ENCODE results near the gene RDH12. TPM values are rescaled to one million over a fixed set of nuclear protein-coding genes. Genes with fewer than 3 reads are reported as not detected.

The RDH12 gene
- total RNA-seq, 3 donors from 2014 or later (not counting 1 experiment from before 2014, with no cell fraction given) = not detected

GRCh38 chr14:67695394-67695949 is 6.2 kb upstream of the RDH12 start, which contains the start of gene RDH11:
RDH11 (minus strand) TSS chr14:67695764; CDS start chr14:67695703, 61 bp downstream.
- peaks cover 9% of the 10 kb centered on the region for H3K4me1 ChIP-seq (ENCODE audit: control insufficient read depth, insufficient read depth, low read length)
- H3K4me1 Mint-ChIP-seq = peaks cover 16 to 18% of the 10 kb centered on the region in 2 donors
- TF ChIP-seq, protein P1, sequence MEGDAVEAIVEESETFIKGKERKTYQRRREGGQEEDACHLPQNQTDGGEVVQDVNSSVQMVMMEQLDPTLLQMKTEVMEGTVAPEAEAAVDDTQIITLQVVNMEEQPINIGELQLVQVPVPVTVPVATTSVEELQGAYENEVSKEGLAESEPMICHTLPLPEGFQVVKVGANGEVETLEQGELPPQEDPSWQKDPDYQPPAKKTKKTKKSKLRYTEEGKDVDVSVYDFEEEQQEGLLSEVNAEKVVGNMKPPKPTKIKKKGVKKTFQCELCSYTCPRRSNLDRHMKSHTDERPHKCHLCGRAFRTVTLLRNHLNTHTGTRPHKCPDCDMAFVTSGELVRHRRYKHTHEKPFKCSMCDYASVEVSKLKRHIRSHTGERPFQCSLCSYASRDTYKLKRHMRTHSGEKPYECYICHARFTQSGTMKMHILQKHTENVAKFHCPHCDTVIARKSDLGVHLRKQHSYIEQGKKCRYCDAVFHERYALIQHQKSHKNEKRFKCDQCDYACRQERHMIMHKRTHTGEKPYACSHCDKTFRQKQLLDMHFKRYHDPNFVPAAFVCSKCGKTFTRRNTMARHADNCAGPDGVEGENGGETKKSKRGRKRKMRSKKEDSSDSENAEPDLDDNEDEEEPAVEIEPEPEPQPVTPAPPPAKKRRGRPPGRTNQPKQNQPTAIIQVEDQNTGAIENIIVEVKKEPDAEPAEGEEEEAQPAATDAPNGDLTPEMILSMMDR (IDR thresholded peaks at IDR 0.05) = no peak
- H3K36me3 Mint-ChIP-seq = peaks cover 13% of the 10 kb centered on the region
- no peaks in the 10 kb centered on the region for H3K27me3 ChIP-seq (ENCODE audit: control insufficient read depth, insufficient read depth, low read length)
- no peaks in the 10 kb centered on the region for H3K9me3 Mint-ChIP-seq
- peaks cover 14% of the 10 kb centered on the region for H3K36me3 ChIP-seq (ENCODE audit: control insufficient read depth, insufficient read depth, low read length)
- DNase-seq (peak; percentile 58 to 92), ATAC-seq (peak; percentile 91 to 94 (median 92))
- peak within 1 kb of the TSS; percentile 96 for H3K4me3 Mint-ChIP-seq
- H3K27ac Mint-ChIP-seq = peak within 1 kb of the TSS; percentile 94 to 99
- H3K27me3 Mint-ChIP-seq (ENCODE audit: low read depth in 2 of 2) = no peaks in the 10 kb centered on the region
- intact Hi-C loops (cut with micrococcal nuclease) = loop anchor here (1.0 to 2.0 kb wide), 2 partner anchors 21 to 77 kb away; partner anchors contain the start of genes ARG2 and VTI1B
- H3K27ac ChIP-seq (ENCODE audit: low read length) = peak within 1 kb of the TSS; percentile 82
- H3K4me3 ChIP-seq (ENCODE audit: low read length) = peak within 1 kb of the TSS; percentile 95
- WGBS (ENCODE audit: insufficient coverage) = under 1% methylated on average over 25 of the region's 25 CpGs
- H3K9me3 ChIP-seq (ENCODE audit: control insufficient read depth, insufficient read depth, low read length) = no peaks in the 10 kb centered on the region

- Mint-ChIP-seq H3K9me3 (no peaks in the 10 kb centered on the region), H3K36me3 (peaks cover 4% of the 10 kb centered on the region), H3K4me1 (peaks cover 15 to 18% of the 10 kb centered on the region in 2 donors), H3K4me3 (peak overlapping the region; percentile 61), H3K27ac (no peak overlapping the region), H3K27me3 (ENCODE audit: low read depth in 2 of 2) (no peaks in the 10 kb centered on the region)
- TF ChIP-seq, protein P1 (IDR thresholded peaks at IDR 0.05) = no peak
- intact Hi-C loops (cut with micrococcal nuclease) = no loop called here
- DNase-seq (no peak), ATAC-seq (no peak)
- H3K9me3 ChIP-seq (ENCODE audit: control insufficient read depth, insufficient read depth, low read length) = no peaks in the 10 kb centered on the region
- no peak overlapping the region for H3K4me3 ChIP-seq (ENCODE audit: low read length)
- H3K36me3 ChIP-seq (ENCODE audit: control insufficient read depth, insufficient read depth, low read length) = peaks cover 3% of the 10 kb centered on the region
- WGBS (ENCODE audit: insufficient coverage) = 89% methylated on average over 4 of the region's 4 CpGs
- H3K27me3 ChIP-seq (ENCODE audit: control insufficient read depth, insufficient read depth, low read length) = no peaks in the 10 kb centered on the region
- peaks cover 9% of the 10 kb centered on the region for H3K4me1 ChIP-seq (ENCODE audit: control insufficient read depth, insufficient read depth, low read length)
- H3K27ac ChIP-seq (ENCODE audit: low read length) = no peak overlapping the region
Observed at GRCh38 chr14:67697006-67697405, 4.7 kb upstream of the RDH12 start.

- no peak for ATAC-seq
- no peak for DNase-seq
- intact Hi-C loops (cut with micrococcal nuclease) = no loop called here
- H3K36me3 ChIP-seq (ENCODE audit: control insufficient read depth, insufficient read depth, low read length) = no peaks in the 10 kb centered on the region
- no peaks in the 10 kb centered on the region for H3K27me3 ChIP-seq (ENCODE audit: control insufficient read depth, insufficient read depth, low read length)
- H3K27ac ChIP-seq (ENCODE audit: low read length) = no peak overlapping the region
- Mint-ChIP-seq H3K4me3 (no peak overlapping the region), H3K9me3 (no peaks in the 10 kb centered on the region), H3K36me3 (no peaks in the 10 kb centered on the region), H3K4me1 (peaks cover 11 to 18% of the 10 kb centered on the region in 2 donors), H3K27ac (no peak overlapping the region), H3K27me3 (ENCODE audit: low read depth in 2 of 2) (no peaks in the 10 kb centered on the region)
- H3K9me3 ChIP-seq (ENCODE audit: control insufficient read depth, insufficient read depth, low read length) = no peaks in the 10 kb centered on the region
- peaks cover 9% of the 10 kb centered on the region for H3K4me1 ChIP-seq (ENCODE audit: control insufficient read depth, insufficient read depth, low read length)
- TF ChIP-seq, protein P1 (IDR thresholded peaks at IDR 0.05) = no peak
- 75% methylated on average over 1 of the region's 1 CpG for WGBS (ENCODE audit: insufficient coverage)
- H3K4me3 ChIP-seq (ENCODE audit: low read length) = no peak overlapping the region
Observed at GRCh38 chr14:67698179-67698578, 3.5 kb upstream of the RDH12 start.

GRCh38 chr14:67703997-67704396 is 2.3 kb downstream of the RDH12 start:
- H3K36me3 Mint-ChIP-seq = no peaks in the 10 kb centered on the region
- intact Hi-C loops (cut with micrococcal nuclease) = loop anchor here (1.0 to 10.0 kb wide), 5 partner anchors 37 to 1209 kb away; no protein-coding TSS in a partner anchor
- H3K4me3 Mint-ChIP-seq = no peak overlapping the region
- TF ChIP-seq, protein P1 (IDR thresholded peaks at IDR 0.05) = no peak
- Histone ChIP-seq H3K36me3 (ENCODE audit: control insufficient read depth, insufficient read depth, low read length) (no peaks in the 10 kb centered on the region), H3K4me3 (ENCODE audit: low read length) (no peak overlapping the region), H3K9me3 (ENCODE audit: control insufficient read depth, insufficient read depth, low read length) (no peaks in the 10 kb centered on the region), H3K4me1 (ENCODE audit: control insufficient read depth, insufficient read depth, low read length) (no peaks in the 10 kb centered on the region), H3K27me3 (ENCODE audit: control insufficient read depth, insufficient read depth, low read length) (no peaks in the 10 kb centered on the region), H3K27ac (ENCODE audit: low read length) (no peak overlapping the region)
- H3K27me3 Mint-ChIP-seq (ENCODE audit: low read depth in 2 of 2) = peaks cover 6 to 16% of the 10 kb centered on the region in 2 donors
- H3K27ac Mint-ChIP-seq = no peak overlapping the region
- DNase-seq (no peak), ATAC-seq (no peak)
- no peaks in the 10 kb centered on the region for H3K9me3 Mint-ChIP-seq
- no CpG with 5 or more reads among the region's 3 CpGs for WGBS (ENCODE audit: insufficient coverage)
- no peaks in the 10 kb centered on the region for H3K4me1 Mint-ChIP-seq
